ENCODE measurements around the gene PDIA6.
"Not testable (repeated sequence)": the region's sequence is repeated elsewhere in the genome, so short reads cannot be mapped to it uniquely, and the experiment has no call there.

PDIA6 gene

GRCh38 chr2:10826026-10826425 lies 13.4 kb upstream of the PDIA6 start:
- H3K27ac ChIP-seq, result no peak overlapping the region

GRCh38 chr2:10824191-10824590 lies 11.6 kb upstream of the PDIA6 start:
- H3K27ac ChIP-seq, result no peak overlapping the region

More at GRCh38 chr2:10826026-10826425, 13.4 kb upstream of the PDIA6 start:
- TF ChIP-seq CTCF (conservative IDR thresholded peaks at IDR 0.05) (no peak), ZFX (IDR thresholded peaks at IDR 0.05) (no peak)

GRCh38 chr2:10820978-10821695 lies 8.6 kb upstream of the PDIA6 start:
- TF ChIP-seq ZFX (IDR thresholded peaks at IDR 0.05) (no peak), CTCF (conservative IDR thresholded peaks at IDR 0.05) (no peak)
- H3K27ac ChIP-seq, result no peak overlapping the region

More at GRCh38 chr2:10824191-10824590, 11.6 kb upstream of the PDIA6 start:
- TF ChIP-seq ZFX (IDR thresholded peaks at IDR 0.05) (no peak), CTCF (conservative IDR thresholded peaks at IDR 0.05) (no peak)

- TF ChIP-seq ZFX (IDR thresholded peaks at IDR 0.05) (no peak), CTCF (conservative IDR thresholded peaks at IDR 0.05) (no peak)
- no peak overlapping the region for H3K27ac ChIP-seq
These were observed 8.0 kb upstream of the PDIA6 start for GRCh38 chr2:10820562-10820961.

- no peak overlapping the region for H3K27ac ChIP-seq
- TF ChIP-seq ZFX (IDR thresholded peaks at IDR 0.05) (no peak), CTCF (conservative IDR thresholded peaks at IDR 0.05) (no peak)
These were observed 7.2 kb upstream of the PDIA6 start for GRCh38 chr2:10819714-10820314.

GRCh38 chr2:10818984-10819383 lies 6.4 kb upstream of the PDIA6 start:
- no peak for TF ChIP-seq CTCF (conservative IDR thresholded peaks at IDR 0.05)
- TF ChIP-seq ZFX (IDR thresholded peaks at IDR 0.05), result no peak

GRCh38 chr2:10818305-10818704 lies 5.7 kb upstream of the PDIA6 start:
- not testable (repeated sequence) for H3K27ac ChIP-seq

More at GRCh38 chr2:10818984-10819383, 6.4 kb upstream of the PDIA6 start:
- H3K27ac ChIP-seq, result no peak overlapping the region
